CD4-positive, alpha-beta T cell (primary cell): ENCODE data around the gene SEMA4D. TPM values are rescaled to one million over a fixed set of nuclear protein-coding genes. Genes with fewer than 3 reads are reported as not detected.

ENCODE experiments used
- ATAC-seq: fragments of 200-7000 bp; cut with Tn5 transposase; one replicate; pipeline ENCODE4 v1.10.0; 2022; ENCODE audit warnings: mild to moderate bottlenecking; ENCODE audit not compliant: poor library complexity
- CTCF ChIA-PET: fragments of 350-600 bp; sonication (Branson Sonifier 250); formaldehyde crosslinking; loops from one replicate; lab custom pipeline; 2021; ENCODE audit warnings: antibody characterized with exemption, inconsistent platforms; lab: Charles Lee
- POLR2A ChIA-PET: fragments of 350-600 bp; sonication (Branson Sonifier 250); formaldehyde crosslinking; loops from one replicate; lab custom pipeline; 2021; ENCODE audit warnings: antibody characterized with exemption, inconsistent platforms; lab: Charles Lee
- DNase-seq, 14 experiments: peaks; one replicate each; pipeline ENCODE4 v3.0.0-alpha.2; 2013 to 2020; ENCODE audit warnings: mixed read lengths in 2 of 14
- H3K27ac ChIP-seq, 2 donors: one replicate each; pipeline versions ENCODE4 v1.5.1 to v1.7.0; 2013; ENCODE audit warnings: low read length in 2 of 2, low read depth in 1 of 2, mild to moderate bottlenecking in 1 of 2
- H3K27me3 ChIP-seq, 2 experiments: 1 replicate in 1 of 2; 2 replicates in 1 of 2; pipeline versions ENCODE4 v1.6.1 to v1.7.0; 2013; ENCODE audit warnings: low read length in 2 of 2, control low read depth in 1 of 2, mild to moderate bottlenecking in 1 of 2, moderate library complexity in 1 of 2; ENCODE audit not compliant: insufficient read depth in 2 of 2, control insufficient read depth in 1 of 2
- H3K36me3 ChIP-seq: one replicate; pipeline ENCODE4 v1.6.1; 2013; ENCODE audit warnings: low read length, control low read depth; ENCODE audit not compliant: insufficient read depth
- H3K4me1 ChIP-seq: one replicate; pipeline ENCODE4 v1.6.1; 2013; ENCODE audit warnings: low read length, control low read depth; ENCODE audit not compliant: insufficient read depth
- H3K4me3 ChIP-seq: one replicate; pipeline ENCODE4 v1.5.1; 2013; ENCODE audit warnings: mild to moderate bottlenecking, low read length, moderate library complexity
- H3K9me3 ChIP-seq, 2 experiments: 1 replicate in 1 of 2; 2 replicates in 1 of 2; pipeline versions ENCODE4 v1.6.1 to v1.7.0; 2013; ENCODE audit warnings: low read length in 2 of 2, mild to moderate bottlenecking in 2 of 2, control low read depth in 1 of 2, moderate library complexity in 1 of 2; ENCODE audit not compliant: control insufficient read depth in 1 of 2, insufficient read depth in 1 of 2
- H3K27ac Mint-ChIP-seq: one replicate; pipeline ENCODE4 v1.8.0; 2020; ENCODE audit warnings: mixed read lengths
- H3K27me3 Mint-ChIP-seq: one replicate; pipeline ENCODE4 v1.8.0; 2021; ENCODE audit warnings: mixed read lengths
- H3K36me3 Mint-ChIP-seq: one replicate; pipeline ENCODE4 v1.8.0; 2021; ENCODE audit warnings: low read depth, mixed read lengths
- H3K4me1 Mint-ChIP-seq: one replicate; pipeline ENCODE4 v1.8.0; 2021; ENCODE audit warnings: low read depth, mixed read lengths
- H3K4me3 Mint-ChIP-seq: one replicate; pipeline ENCODE4 v1.8.0; 2020; ENCODE audit warnings: mild to moderate bottlenecking, mixed read lengths
- H3K9me3 Mint-ChIP-seq: one replicate; pipeline ENCODE4 v1.8.0; 2020; ENCODE audit warnings: mixed read lengths
- intact Hi-C, 2 experiments: fragments of 100-400 bp; cut with DNase I in 1 of 2; cut with micrococcal nuclease in 1 of 2; formaldehyde crosslinking; loops; one replicate each; pipeline versions ENCODE4 v1.15.1 to v1.9.0; 2023 to 2025; cut with DNase I, micrococcal nuclease
- total RNA-seq, 174 experiments: library from RNA in 2 of 174; stranded (reverse) in 2 of 174; gene quantifications; one replicate each; pipeline ENCODE4 v1.2.3 and lab custom pipeline; 2021 to 2026
- TF ChIP-seq, protein P1 (sequence below): fragments of 200-600 bp; IDR thresholded peaks from one replicate; pipeline ENCODE4 v1.8.0; 2022; ENCODE audit warnings: antibody characterized with exemption, mild to moderate bottlenecking

Gene SEMA4D
- total RNA-seq, 2 experiments from 2014 or later: 399 to 430 TPM

DNA sequence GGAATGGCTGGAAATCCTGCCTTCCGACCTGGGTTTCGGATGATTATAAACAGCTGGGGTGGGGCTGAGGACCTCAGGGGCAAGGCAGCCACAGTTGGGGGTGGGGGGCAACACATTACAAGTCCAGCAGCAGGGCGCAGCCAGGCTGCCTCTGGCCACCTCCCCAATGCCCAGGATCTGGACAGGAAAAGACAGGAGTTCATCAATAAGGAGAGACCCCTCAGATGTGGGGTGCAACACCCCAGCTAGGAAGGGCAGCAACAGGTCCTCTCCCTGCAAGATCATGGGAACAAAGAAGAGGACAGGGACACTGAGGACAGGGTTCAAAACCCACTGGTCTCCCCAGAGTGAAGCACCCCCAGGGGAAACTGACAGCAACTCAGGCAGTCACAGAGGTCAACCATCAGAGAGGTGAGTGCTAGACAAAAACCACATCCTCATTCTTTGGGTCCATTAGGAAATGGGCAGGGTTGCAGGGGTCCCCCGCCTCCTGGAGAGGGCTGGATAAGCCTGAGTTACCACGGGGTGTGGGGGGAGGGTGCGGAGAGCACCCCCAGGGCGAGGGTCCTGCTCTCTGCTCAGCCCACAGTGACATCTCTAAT, 33.5 kb downstream of the SEMA4D start:
- POLR2A ChIA-PET: interaction anchor here (0.6 to 2.5 kb wide), 13 partner anchors 8 to 85 kb away, joined by 3 to 12 read pairs (median 4); no protein-coding TSS in a partner anchor
- CTCF ChIA-PET: interaction anchor here (2.5 kb wide), 1 partner anchor 84 kb away, joined by 9 read pairs; no protein-coding TSS in a partner anchor

DNA sequence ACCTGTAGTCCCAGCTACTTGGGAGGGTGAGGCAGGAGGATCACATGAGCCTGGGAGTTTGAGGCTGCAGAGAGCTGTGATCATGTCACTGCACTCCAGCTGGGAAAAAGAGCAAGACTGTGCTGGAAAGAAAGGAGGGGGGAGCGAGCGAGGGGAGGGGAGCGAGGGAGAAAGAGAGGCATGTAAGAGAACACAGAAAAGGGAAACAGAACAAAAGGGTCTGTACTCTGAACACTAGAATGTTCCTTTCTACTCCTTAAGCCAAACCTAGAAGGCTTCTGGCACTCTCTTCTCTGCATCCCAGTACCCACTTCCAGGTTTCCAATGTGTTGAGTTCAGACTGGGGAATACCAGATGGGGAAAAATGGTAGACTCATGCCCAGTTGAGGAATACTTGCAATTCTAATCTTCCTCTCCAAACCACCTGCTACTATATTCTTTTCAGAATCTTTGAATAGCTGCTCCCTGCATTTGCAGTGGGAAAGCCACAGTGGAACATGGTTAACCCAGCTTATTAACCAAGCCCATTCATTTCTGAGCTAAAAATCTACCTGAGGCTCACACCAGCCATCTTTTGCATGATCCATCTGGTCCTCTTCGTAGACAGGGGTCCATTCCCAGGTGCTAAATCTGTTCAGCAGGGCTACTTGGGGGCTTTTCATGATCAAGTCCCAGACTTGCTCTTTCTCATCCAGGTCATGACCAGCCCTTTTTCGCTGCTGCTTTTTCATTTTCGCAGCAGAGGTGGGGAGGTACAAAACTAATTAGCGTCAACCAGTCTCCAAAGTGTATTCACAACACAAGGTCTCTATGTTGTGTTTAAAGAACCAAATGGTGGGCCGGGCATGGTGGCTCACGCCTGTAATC, 34.9 kb downstream of the SEMA4D start:
- H3K36me3 ChIP-seq: peaks cover 42% of the 10 kb centered on the region
- Mint-ChIP-seq H3K36me3 (peaks cover 79% of the 10 kb centered on the region), H3K27me3 (no peaks in the 10 kb centered on the region), H3K9me3 (no peaks in the 10 kb centered on the region), H3K4me3 (peak overlapping the region; percentile 75), H3K4me1 (peaks cover 97% of the 10 kb centered on the region), H3K27ac (peak overlapping the region; percentile 96)
- no peak overlapping the region for H3K4me3 ChIP-seq
- H3K4me1 ChIP-seq: peaks cover 97% of the 10 kb centered on the region
- ATAC-seq (no peak), DNase-seq (no peak)
- ChIA-PET POLR2A (interaction anchor here (0.9 to 5.5 kb wide), 13 partner anchors 9 to 86 kb away, joined by 3 to 20 read pairs (median 4); no protein-coding TSS in a partner anchor), CTCF (interaction anchor here (1.8 kb wide), 1 partner anchor 86 kb away, joined by 6 read pairs; no protein-coding TSS in a partner anchor)
- TF ChIP-seq, protein P1, sequence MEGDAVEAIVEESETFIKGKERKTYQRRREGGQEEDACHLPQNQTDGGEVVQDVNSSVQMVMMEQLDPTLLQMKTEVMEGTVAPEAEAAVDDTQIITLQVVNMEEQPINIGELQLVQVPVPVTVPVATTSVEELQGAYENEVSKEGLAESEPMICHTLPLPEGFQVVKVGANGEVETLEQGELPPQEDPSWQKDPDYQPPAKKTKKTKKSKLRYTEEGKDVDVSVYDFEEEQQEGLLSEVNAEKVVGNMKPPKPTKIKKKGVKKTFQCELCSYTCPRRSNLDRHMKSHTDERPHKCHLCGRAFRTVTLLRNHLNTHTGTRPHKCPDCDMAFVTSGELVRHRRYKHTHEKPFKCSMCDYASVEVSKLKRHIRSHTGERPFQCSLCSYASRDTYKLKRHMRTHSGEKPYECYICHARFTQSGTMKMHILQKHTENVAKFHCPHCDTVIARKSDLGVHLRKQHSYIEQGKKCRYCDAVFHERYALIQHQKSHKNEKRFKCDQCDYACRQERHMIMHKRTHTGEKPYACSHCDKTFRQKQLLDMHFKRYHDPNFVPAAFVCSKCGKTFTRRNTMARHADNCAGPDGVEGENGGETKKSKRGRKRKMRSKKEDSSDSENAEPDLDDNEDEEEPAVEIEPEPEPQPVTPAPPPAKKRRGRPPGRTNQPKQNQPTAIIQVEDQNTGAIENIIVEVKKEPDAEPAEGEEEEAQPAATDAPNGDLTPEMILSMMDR: no peak
- no peaks in the 10 kb centered on the region for H3K27me3 ChIP-seq
- H3K9me3 ChIP-seq: no peaks in the 10 kb centered on the region
- intact Hi-C loops: loop anchor here (5.0 kb wide), 2 partner anchors 34 to 36 kb away; partner anchors contain the start of gene SEMA4D (in 1 of the 2)
- peak overlapping the region in 1 of 2 donors; percentile 43 for H3K27ac ChIP-seq

More for the DNA sequence above, 33.5 kb downstream of the SEMA4D start:
- Mint-ChIP-seq H3K27ac (peak overlapping the region; percentile 96), H3K36me3 (peaks cover 80% of the 10 kb centered on the region), H3K4me1 (peaks cover 97% of the 10 kb centered on the region), H3K4me3 (peak overlapping the region; percentile 76), H3K9me3 (no peaks in the 10 kb centered on the region), H3K27me3 (no peaks in the 10 kb centered on the region)
- DNase-seq (peak in 2 of 14 experiments; percentile 42 to 72), ATAC-seq (no peak)
- peak overlapping the region; percentile 73 to 84 for H3K27ac ChIP-seq
- no peaks in the 10 kb centered on the region for H3K9me3 ChIP-seq
- TF ChIP-seq, protein P1: no peak
- no peaks in the 10 kb centered on the region for H3K27me3 ChIP-seq
- intact Hi-C loops: loop anchor here (1.0 to 5.0 kb wide), 6 partner anchors 9 to 58 kb away; partner anchors contain the start of gene SEMA4D (in 1 of the 2)
- H3K4me3 ChIP-seq: peak overlapping the region; percentile 44
- peaks cover 31% of the 10 kb centered on the region for H3K36me3 ChIP-seq
- peaks cover 97% of the 10 kb centered on the region for H3K4me1 ChIP-seq

DNA sequence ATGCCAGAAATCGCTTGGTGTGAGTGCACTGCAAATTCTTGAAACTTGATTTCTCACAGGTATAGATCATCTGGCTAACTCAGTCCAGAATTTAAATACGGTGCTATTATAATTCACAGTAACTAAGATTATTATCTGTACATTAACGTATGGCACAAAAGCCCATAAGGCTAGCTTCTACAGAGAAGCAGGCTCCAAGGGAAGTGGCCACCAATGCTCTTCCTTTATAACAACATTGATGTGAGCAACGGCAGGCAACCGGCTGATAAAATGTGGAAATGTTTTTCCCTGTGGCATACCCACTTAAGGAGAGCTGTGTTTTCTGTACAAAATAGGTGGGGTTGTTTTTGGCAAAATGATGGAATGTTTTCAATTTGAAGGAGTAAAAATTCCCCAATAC, 35.7 kb downstream of the SEMA4D start:
- ATAC-seq: no peak
- Histone ChIP-seq H3K4me3 (no peak overlapping the region), H3K27ac (peak overlapping the region in 1 of 2 donors; percentile 39), H3K4me1 (peaks cover 97% of the 10 kb centered on the region), H3K9me3 (no peaks in the 10 kb centered on the region), H3K27me3 (no peaks in the 10 kb centered on the region), H3K36me3 (peaks cover 45% of the 10 kb centered on the region)
- Mint-ChIP-seq H3K4me3 (peak overlapping the region; percentile 75), H3K27ac (peak overlapping the region; percentile 96), H3K27me3 (no peaks in the 10 kb centered on the region), H3K9me3 (no peaks in the 10 kb centered on the region), H3K4me1 (peaks cover 97% of the 10 kb centered on the region), H3K36me3 (peaks cover 79% of the 10 kb centered on the region)
- DNase-seq: no peak
- intact Hi-C loops: loop anchor here (5.0 kb wide), 2 partner anchors 35 kb away; partner anchors contain the start of gene SEMA4D (in 1 of the 2)
- TF ChIP-seq, protein P1: no peak
- CTCF ChIA-PET: interaction anchor here (1.8 kb wide), 1 partner anchor 87 kb away, joined by 6 read pairs; no protein-coding TSS in a partner anchor
- POLR2A ChIA-PET: interaction anchor here (1.0 to 5.5 kb wide), 12 partner anchors 8 to 86 kb away, joined by 3 to 20 read pairs (median 4); no protein-coding TSS in a partner anchor
